ENCODE results near the gene ATCAY.

Gene ATCAY

GRCh38 chr19:3970313-3970807, 89.9 kb downstream of the ATCAY start:
- DNase-seq (ENCODE audit: low read depth in 2 of 2): no peak

GRCh38 chr19:3970808-3971598, 90.5 kb downstream of the ATCAY start, which contains the start of gene DAPK3:
Gene DAPK3, minus strand, starts transcription at chr19:3971099. Its CDS starts 1,364 bp downstream, at chr19:3969735.
- peak; percentile 91 to 95 for DNase-seq (ENCODE audit: low read depth in 2 of 2)

GRCh38 chr19:3975144-3975543, 94.7 kb downstream of the ATCAY start:
- DNase-seq (ENCODE audit: low read depth in 2 of 2): no peak

- DNase-seq (ENCODE audit: low read depth in 2 of 2): no peak
Observed at GRCh38 chr19:3975637-3976087, 95.2 kb downstream of the ATCAY start.

GRCh38 chr19:3976495-3977241, 96.2 kb downstream of the ATCAY start:
- DNase-seq (ENCODE audit: low read depth in 2 of 2): no peak

Data from stimulated activated CD4-positive, alpha-beta T cell treated with anti-CD3 and anti-CD28 coated beads, Interleukin-15, amount 100 ng/mL, for 48 hours (primary cell).